ENCODE results near the gene AIPL1.

- TF ChIP-seq POLR2A (IDR thresholded peaks at IDR 0.05) = no peak
- TF ChIP-seq, protein P1, sequence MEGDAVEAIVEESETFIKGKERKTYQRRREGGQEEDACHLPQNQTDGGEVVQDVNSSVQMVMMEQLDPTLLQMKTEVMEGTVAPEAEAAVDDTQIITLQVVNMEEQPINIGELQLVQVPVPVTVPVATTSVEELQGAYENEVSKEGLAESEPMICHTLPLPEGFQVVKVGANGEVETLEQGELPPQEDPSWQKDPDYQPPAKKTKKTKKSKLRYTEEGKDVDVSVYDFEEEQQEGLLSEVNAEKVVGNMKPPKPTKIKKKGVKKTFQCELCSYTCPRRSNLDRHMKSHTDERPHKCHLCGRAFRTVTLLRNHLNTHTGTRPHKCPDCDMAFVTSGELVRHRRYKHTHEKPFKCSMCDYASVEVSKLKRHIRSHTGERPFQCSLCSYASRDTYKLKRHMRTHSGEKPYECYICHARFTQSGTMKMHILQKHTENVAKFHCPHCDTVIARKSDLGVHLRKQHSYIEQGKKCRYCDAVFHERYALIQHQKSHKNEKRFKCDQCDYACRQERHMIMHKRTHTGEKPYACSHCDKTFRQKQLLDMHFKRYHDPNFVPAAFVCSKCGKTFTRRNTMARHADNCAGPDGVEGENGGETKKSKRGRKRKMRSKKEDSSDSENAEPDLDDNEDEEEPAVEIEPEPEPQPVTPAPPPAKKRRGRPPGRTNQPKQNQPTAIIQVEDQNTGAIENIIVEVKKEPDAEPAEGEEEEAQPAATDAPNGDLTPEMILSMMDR (IDR thresholded peaks at IDR 0.05) = no peak
- no peak for TF ChIP-seq EP300 (IDR thresholded peaks at IDR 0.05)
- no peak for TF ChIP-seq POLR2AphosphoS5 (IDR thresholded peaks at IDR 0.05)
Measured at GRCh38 chr17:6425407-6425806, 9.5 kb downstream of the AIPL1 start.

All from upper lobe of left lung (tissue), 4 donors.